Measurements from ENCODE around the gene CCNQ.
A peak's percentile ranks its signal among the peaks of the same experiment; 100 is the strongest.

CCNQ gene

GRCh38 chrX:153624196-153625091 lies 25.5 kb upstream of the CCNQ start:
- H3K36me3 ChIP-seq (ENCODE audit: control insufficient read depth, insufficient read depth, low read length): no peaks in the 10 kb centered on the region
- H3K4me3 ChIP-seq (ENCODE audit: low read length): no peak overlapping the region
- no peak overlapping the region for H3K9ac ChIP-seq (ENCODE audit: low read length)
- peaks cover 13% of the 10 kb centered on the region for H3K27me3 ChIP-seq (ENCODE audit: control insufficient read depth, insufficient read depth, low read length)
- no peak overlapping the region for H3K27ac ChIP-seq (ENCODE audit: low read depth, low read length)
- no peaks in the 10 kb centered on the region for H3K4me1 ChIP-seq (ENCODE audit: control insufficient read depth, insufficient read depth, low read length)

- H3K27me3 ChIP-seq (ENCODE audit: control insufficient read depth, insufficient read depth, low read length): peaks cover 10% of the 10 kb centered on the region
- no peak overlapping the region for H3K9ac ChIP-seq (ENCODE audit: low read length)
- H3K36me3 ChIP-seq (ENCODE audit: control insufficient read depth, insufficient read depth, low read length): no peaks in the 10 kb centered on the region
- no peaks in the 10 kb centered on the region for H3K4me1 ChIP-seq (ENCODE audit: control insufficient read depth, insufficient read depth, low read length)
- no peak overlapping the region for H3K27ac ChIP-seq (ENCODE audit: low read depth, low read length)
- H3K4me3 ChIP-seq (ENCODE audit: low read length): no peak overlapping the region
Observed at GRCh38 chrX:153623310-153624029, 24.5 kb upstream of the CCNQ start.

GRCh38 chrX:153622661-153623309 lies 23.8 kb upstream of the CCNQ start:
- H3K9ac ChIP-seq (ENCODE audit: low read length): no peak overlapping the region
- H3K27ac ChIP-seq (ENCODE audit: low read depth, low read length): no peak overlapping the region
- H3K4me3 ChIP-seq (ENCODE audit: low read length): no peak overlapping the region
- H3K4me1 ChIP-seq (ENCODE audit: control insufficient read depth, insufficient read depth, low read length): no peaks in the 10 kb centered on the region
- peaks cover 10% of the 10 kb centered on the region for H3K27me3 ChIP-seq (ENCODE audit: control insufficient read depth, insufficient read depth, low read length)
- no peaks in the 10 kb centered on the region for H3K36me3 ChIP-seq (ENCODE audit: control insufficient read depth, insufficient read depth, low read length)

- Histone ChIP-seq H3K4me3 (ENCODE audit: low read length) (no peak overlapping the region), H3K9ac (ENCODE audit: low read length) (no peak overlapping the region), H3K36me3 (ENCODE audit: control insufficient read depth, insufficient read depth, low read length) (no peaks in the 10 kb centered on the region), H3K27me3 (ENCODE audit: control insufficient read depth, insufficient read depth, low read length) (peaks cover 10% of the 10 kb centered on the region), H3K27ac (ENCODE audit: low read depth, low read length) (no peak overlapping the region), H3K4me1 (ENCODE audit: control insufficient read depth, insufficient read depth, low read length) (no peaks in the 10 kb centered on the region)
Observed at GRCh38 chrX:153621949-153622598, 23.1 kb upstream of the CCNQ start.

GRCh38 chrX:153620576-153620975 lies 21.6 kb upstream of the CCNQ start:
- H3K36me3 ChIP-seq (ENCODE audit: control insufficient read depth, insufficient read depth, low read length): no peaks in the 10 kb centered on the region
- H3K4me3 ChIP-seq (ENCODE audit: low read length): no peak overlapping the region
- no peaks in the 10 kb centered on the region for H3K4me1 ChIP-seq (ENCODE audit: control insufficient read depth, insufficient read depth, low read length)
- H3K9ac ChIP-seq (ENCODE audit: low read length): no peak overlapping the region
- H3K27ac ChIP-seq (ENCODE audit: low read depth, low read length): no peak overlapping the region
- H3K27me3 ChIP-seq (ENCODE audit: control insufficient read depth, insufficient read depth, low read length): peaks cover 8% of the 10 kb centered on the region

- peaks cover 2% of the 10 kb centered on the region for H3K27me3 ChIP-seq (ENCODE audit: control insufficient read depth, insufficient read depth, low read length)
- H3K27ac ChIP-seq (ENCODE audit: low read depth, low read length): no peak overlapping the region
- H3K4me1 ChIP-seq (ENCODE audit: control insufficient read depth, insufficient read depth, low read length): peaks cover 3% of the 10 kb centered on the region
- no peak overlapping the region for H3K9ac ChIP-seq (ENCODE audit: low read length)
- H3K4me3 ChIP-seq (ENCODE audit: low read length): no peak overlapping the region
- no peaks in the 10 kb centered on the region for H3K36me3 ChIP-seq (ENCODE audit: control insufficient read depth, insufficient read depth, low read length)
Observed at GRCh38 chrX:153614818-153615217, 15.9 kb upstream of the CCNQ start.

GRCh38 chrX:153612413-153612812 lies 13.5 kb upstream of the CCNQ start:
- Histone ChIP-seq H3K4me3 (ENCODE audit: low read length) (no peak overlapping the region), H3K9ac (ENCODE audit: low read length) (no peak overlapping the region), H3K4me1 (ENCODE audit: control insufficient read depth, insufficient read depth, low read length) (peaks cover 3% of the 10 kb centered on the region), H3K27ac (ENCODE audit: low read depth, low read length) (no peak overlapping the region), H3K36me3 (ENCODE audit: control insufficient read depth, insufficient read depth, low read length) (no peaks in the 10 kb centered on the region), H3K27me3 (ENCODE audit: control insufficient read depth, insufficient read depth, low read length) (peaks cover 2% of the 10 kb centered on the region)

- H3K4me1 ChIP-seq (ENCODE audit: control insufficient read depth, insufficient read depth, low read length): peaks cover 3% of the 10 kb centered on the region
- no peaks in the 10 kb centered on the region for H3K36me3 ChIP-seq (ENCODE audit: control insufficient read depth, insufficient read depth, low read length)
- no peak overlapping the region for H3K9ac ChIP-seq (ENCODE audit: low read length)
- no peak overlapping the region for H3K4me3 ChIP-seq (ENCODE audit: low read length)
- peaks cover 2% of the 10 kb centered on the region for H3K27me3 ChIP-seq (ENCODE audit: control insufficient read depth, insufficient read depth, low read length)
- no peak overlapping the region for H3K27ac ChIP-seq (ENCODE audit: low read depth, low read length)
Observed at GRCh38 chrX:153611298-153612095, 12.6 kb upstream of the CCNQ start.

GRCh38 chrX:153610836-153611213 lies 11.9 kb upstream of the CCNQ start:
- Histone ChIP-seq H3K36me3 (ENCODE audit: control insufficient read depth, insufficient read depth, low read length) (no peaks in the 10 kb centered on the region), H3K9ac (ENCODE audit: low read length) (no peak overlapping the region), H3K27ac (ENCODE audit: low read depth, low read length) (no peak overlapping the region), H3K4me3 (ENCODE audit: low read length) (no peak overlapping the region), H3K27me3 (ENCODE audit: control insufficient read depth, insufficient read depth, low read length) (peaks cover 2% of the 10 kb centered on the region), H3K4me1 (ENCODE audit: control insufficient read depth, insufficient read depth, low read length) (peaks cover 3% of the 10 kb centered on the region)

GRCh38 chrX:153609917-153610835 lies 11.2 kb upstream of the CCNQ start:
- Histone ChIP-seq H3K36me3 (ENCODE audit: control insufficient read depth, insufficient read depth, low read length) (no peaks in the 10 kb centered on the region), H3K27me3 (ENCODE audit: control insufficient read depth, insufficient read depth, low read length) (peaks cover 2% of the 10 kb centered on the region), H3K4me1 (ENCODE audit: control insufficient read depth, insufficient read depth, low read length) (peaks cover 3% of the 10 kb centered on the region), H3K9ac (ENCODE audit: low read length) (no peak overlapping the region), H3K27ac (ENCODE audit: low read depth, low read length) (no peak overlapping the region), H3K4me3 (ENCODE audit: low read length) (peak overlapping the region; percentile 55)

GRCh38 chrX:153608806-153609205 lies 9.9 kb upstream of the CCNQ start:
- Histone ChIP-seq H3K4me3 (ENCODE audit: low read length) (no peak overlapping the region), H3K27me3 (ENCODE audit: control insufficient read depth, insufficient read depth, low read length) (peaks cover 2% of the 10 kb centered on the region), H3K27ac (ENCODE audit: low read depth, low read length) (no peak overlapping the region), H3K4me1 (ENCODE audit: control insufficient read depth, insufficient read depth, low read length) (peaks cover 3% of the 10 kb centered on the region), H3K9ac (ENCODE audit: low read length) (no peak overlapping the region), H3K36me3 (ENCODE audit: control insufficient read depth, insufficient read depth, low read length) (no peaks in the 10 kb centered on the region)
